WTC11 (cell line): ENCODE measurements around the gene TIAM2. TPM values are rescaled to one million over a fixed set of nuclear protein-coding genes. Genes with fewer than 3 reads are reported as not detected.
"Not testable (repeated sequence)": the region's sequence is repeated elsewhere in the genome, so short reads cannot be mapped to it uniquely, and the experiment has no call there.

Experiments used
- ATAC-seq: fragments of 200-7000 bp; cut with Tn5 transposase; 2 replicates; pipeline ENCODE4 v1.10.0; 2021; ENCODE audit warnings: mild to moderate bottlenecking, moderate library complexity
- CTCF ChIA-PET: fragments of 300-600 bp; sonication (Branson Sonifier 250); formaldehyde crosslinking; loops from one replicate; lab custom pipeline; 2021; ENCODE audit warnings: antibody characterized with exemption; lab: Charles Lee
- POLR2A ChIA-PET: fragments of 350-600 bp; sonication (Branson Sonifier 250); formaldehyde crosslinking; loops from one replicate; lab custom pipeline; 2021; ENCODE audit warnings: antibody characterized with exemption; lab: Charles Lee
- DNase-seq: peaks from one replicate; pipeline ENCODE4 v3.0.0; 2021; ENCODE audit warnings: low spot score
- H3K27ac Mint-ChIP-seq: 2 replicates; pipeline ENCODE4 v1.8.0; 2021; ENCODE audit warnings: mixed read lengths
- H3K27me3 Mint-ChIP-seq: 2 replicates; pipeline ENCODE4 v1.8.0; 2021; ENCODE audit warnings: low read depth, mild to moderate bottlenecking, moderate library complexity, mixed read lengths
- H3K36me3 Mint-ChIP-seq: 2 replicates; pipeline ENCODE4 v1.8.0; 2021; ENCODE audit warnings: mixed read lengths
- H3K4me1 Mint-ChIP-seq: 2 replicates; pipeline ENCODE4 v1.8.0; 2022; ENCODE audit warnings: mixed read lengths
- H3K4me3 Mint-ChIP-seq: 2 replicates; pipeline ENCODE4 v1.8.0; 2021; ENCODE audit warnings: mild to moderate bottlenecking, moderate library complexity, mixed read lengths
- H3K9me3 Mint-ChIP-seq: 2 replicates; pipeline ENCODE4 v1.8.0; 2021; ENCODE audit warnings: mixed read lengths
- FOXJ3 ChIP-seq: sonication (generic); formaldehyde crosslinking; IDR thresholded peaks from 2 replicates; pipeline ENCODE4 v1.9.0; 2021; ENCODE audit warnings: missing genetic modification reagents, mild to moderate bottlenecking, borderline replicate concordance
- FOXP1 ChIP-seq: sonication (generic); formaldehyde crosslinking; IDR thresholded peaks from 2 replicates; pipeline ENCODE4 v1.8.0; 2022; ENCODE audit warnings: missing genetic modification reagents, mild to moderate bottlenecking, moderate library complexity, borderline replicate concordance
- GABPB1 ChIP-seq: sonication (generic); formaldehyde crosslinking; IDR thresholded peaks from 2 replicates; pipeline ENCODE4 v1.8.1; 2023; ENCODE audit warnings: mild to moderate bottlenecking, missing genetic modification reagents
- GTF2I ChIP-seq: fragments of 250-450 bp; sonication (Bioruptor Pico); conservative IDR thresholded peaks from 2 replicates; pipeline ENCODE4 v1.4.0; 2021; ENCODE audit warnings: mild to moderate bottlenecking
- HMGA2 ChIP-seq: fragments of 250-450 bp; sonication (Bioruptor Pico); IDR thresholded peaks from 2 replicates; pipeline ENCODE4 v1.4.0; 2021; ENCODE audit warnings: mild to moderate bottlenecking, moderate library complexity
- KAT7 ChIP-seq: sonication (generic); formaldehyde crosslinking; IDR thresholded peaks from 2 replicates; pipeline ENCODE4 v1.8.1; 2023; ENCODE audit warnings: missing genetic modification reagents, mild to moderate bottlenecking, borderline replicate concordance
- MXD4 ChIP-seq: fragments of 250-450 bp; sonication (Bioruptor Pico); IDR thresholded peaks from 2 replicates; pipeline ENCODE4 v1.8.0; 2021; ENCODE audit warnings: mild to moderate bottlenecking, moderate library complexity, borderline replicate concordance
- NFATC4 ChIP-seq: fragments of 250-450 bp; sonication (Bioruptor Pico); IDR thresholded peaks from 2 replicates; pipeline ENCODE4 v1.9.0; 2021; ENCODE audit warnings: mild to moderate bottlenecking
- NR1H2 ChIP-seq: sonication (generic); formaldehyde crosslinking; IDR thresholded peaks from 2 replicates; pipeline ENCODE4 v1.9.0; 2021; ENCODE audit warnings: mild to moderate bottlenecking, moderate library complexity, missing genetic modification reagents
- SP1 ChIP-seq: sonication (generic); formaldehyde crosslinking; conservative IDR thresholded peaks from 2 replicates; pipeline ENCODE4 v1.8.1; 2022; ENCODE audit warnings: missing genetic modification reagents
- TCF7 ChIP-seq: sonication (generic); formaldehyde crosslinking; IDR thresholded peaks from 2 replicates; pipeline ENCODE4 v1.8.0; 2022; ENCODE audit warnings: mild to moderate bottlenecking, low read depth, missing genetic modification reagents, moderate library complexity
- TEAD1 ChIP-seq: sonication (generic); formaldehyde crosslinking; IDR thresholded peaks from 2 replicates; pipeline ENCODE4 v1.8.0; 2022; ENCODE audit warnings: mild to moderate bottlenecking, missing genetic modification reagents
- TP53 ChIP-seq: sonication (generic); formaldehyde crosslinking; IDR thresholded peaks from 2 replicates; pipeline ENCODE4 v1.8.1; 2023; ENCODE audit warnings: mild to moderate bottlenecking, missing genetic modification reagents
- ZNF121 ChIP-seq: sonication (generic); formaldehyde crosslinking; IDR thresholded peaks from 2 replicates; pipeline ENCODE4 v1.8.0; 2023; ENCODE audit warnings: missing genetic modification reagents
- ZNF232 ChIP-seq: sonication (generic); formaldehyde crosslinking; IDR thresholded peaks from 2 replicates; pipeline ENCODE4 v1.8.0; 2022; ENCODE audit warnings: mild to moderate bottlenecking, missing genetic modification reagents
- total RNA-seq: library from RNA; stranded (reverse); gene quantifications from 3 replicates; pipeline ENCODE4 v1.2.3, GENCODE V29; 2021
- TF ChIP-seq, protein P1 (sequence below): fragments of 250-450 bp; sonication (Bioruptor Pico); IDR thresholded peaks from 2 replicates; pipeline ENCODE4 v1.9.0; 2021; ENCODE audit warnings: mild to moderate bottlenecking, borderline replicate concordance
- TF ChIP-seq, protein P2 (sequence below): fragments of 250-450 bp; sonication (Bioruptor Pico); IDR thresholded peaks from 2 replicates; pipeline ENCODE4 v1.9.0; 2021; ENCODE audit warnings: mild to moderate bottlenecking
- TF ChIP-seq, protein P3 (sequence below): sonication (generic); formaldehyde crosslinking; IDR thresholded peaks from 2 replicates; pipeline ENCODE4 v1.8.1; 2023; ENCODE audit warnings: mild to moderate bottlenecking, missing genetic modification reagents
- TF ChIP-seq, protein P4 (sequence below): sonication (generic); formaldehyde crosslinking; IDR thresholded peaks from 2 replicates; pipeline ENCODE4 v1.8.1; 2023; ENCODE audit warnings: mild to moderate bottlenecking, missing genetic modification reagents
- TF ChIP-seq, protein P5 (sequence below): sonication (generic); formaldehyde crosslinking; IDR thresholded peaks from 2 replicates; pipeline ENCODE4 v1.8.0; 2022; ENCODE audit warnings: mild to moderate bottlenecking, missing genetic modification reagents
- TF ChIP-seq, protein P6 (sequence below): sonication (generic); formaldehyde crosslinking; IDR thresholded peaks from 2 replicates; pipeline ENCODE4 v1.8.1; 2022; ENCODE audit warnings: low read depth, missing genetic modification reagents, borderline replicate concordance

The TIAM2 gene
- total RNA-seq, 1 experiment from 2014 or later: 15.1 TPM

DNA sequence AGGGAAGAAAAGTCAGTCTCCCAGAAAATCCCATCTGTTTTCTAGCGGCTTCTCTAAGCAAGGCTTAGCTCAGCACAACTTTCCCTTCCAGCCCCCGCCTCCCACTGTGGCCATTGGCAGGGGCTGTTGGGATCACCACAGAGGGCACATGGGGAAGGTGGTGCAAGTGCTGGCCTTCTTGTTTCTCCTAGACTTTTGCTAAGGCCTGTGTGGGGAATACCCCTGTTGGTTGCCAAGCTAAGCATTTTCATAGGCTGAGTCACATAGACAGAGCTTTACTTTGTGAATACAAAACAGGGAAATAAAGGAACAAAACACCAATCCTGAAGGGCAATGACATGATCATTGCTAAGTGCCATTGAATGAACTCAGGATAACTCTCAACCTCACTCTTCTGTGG, 32.4 kb upstream of the TIAM2 start (continued):
- TF ChIP-seq, protein P1, sequence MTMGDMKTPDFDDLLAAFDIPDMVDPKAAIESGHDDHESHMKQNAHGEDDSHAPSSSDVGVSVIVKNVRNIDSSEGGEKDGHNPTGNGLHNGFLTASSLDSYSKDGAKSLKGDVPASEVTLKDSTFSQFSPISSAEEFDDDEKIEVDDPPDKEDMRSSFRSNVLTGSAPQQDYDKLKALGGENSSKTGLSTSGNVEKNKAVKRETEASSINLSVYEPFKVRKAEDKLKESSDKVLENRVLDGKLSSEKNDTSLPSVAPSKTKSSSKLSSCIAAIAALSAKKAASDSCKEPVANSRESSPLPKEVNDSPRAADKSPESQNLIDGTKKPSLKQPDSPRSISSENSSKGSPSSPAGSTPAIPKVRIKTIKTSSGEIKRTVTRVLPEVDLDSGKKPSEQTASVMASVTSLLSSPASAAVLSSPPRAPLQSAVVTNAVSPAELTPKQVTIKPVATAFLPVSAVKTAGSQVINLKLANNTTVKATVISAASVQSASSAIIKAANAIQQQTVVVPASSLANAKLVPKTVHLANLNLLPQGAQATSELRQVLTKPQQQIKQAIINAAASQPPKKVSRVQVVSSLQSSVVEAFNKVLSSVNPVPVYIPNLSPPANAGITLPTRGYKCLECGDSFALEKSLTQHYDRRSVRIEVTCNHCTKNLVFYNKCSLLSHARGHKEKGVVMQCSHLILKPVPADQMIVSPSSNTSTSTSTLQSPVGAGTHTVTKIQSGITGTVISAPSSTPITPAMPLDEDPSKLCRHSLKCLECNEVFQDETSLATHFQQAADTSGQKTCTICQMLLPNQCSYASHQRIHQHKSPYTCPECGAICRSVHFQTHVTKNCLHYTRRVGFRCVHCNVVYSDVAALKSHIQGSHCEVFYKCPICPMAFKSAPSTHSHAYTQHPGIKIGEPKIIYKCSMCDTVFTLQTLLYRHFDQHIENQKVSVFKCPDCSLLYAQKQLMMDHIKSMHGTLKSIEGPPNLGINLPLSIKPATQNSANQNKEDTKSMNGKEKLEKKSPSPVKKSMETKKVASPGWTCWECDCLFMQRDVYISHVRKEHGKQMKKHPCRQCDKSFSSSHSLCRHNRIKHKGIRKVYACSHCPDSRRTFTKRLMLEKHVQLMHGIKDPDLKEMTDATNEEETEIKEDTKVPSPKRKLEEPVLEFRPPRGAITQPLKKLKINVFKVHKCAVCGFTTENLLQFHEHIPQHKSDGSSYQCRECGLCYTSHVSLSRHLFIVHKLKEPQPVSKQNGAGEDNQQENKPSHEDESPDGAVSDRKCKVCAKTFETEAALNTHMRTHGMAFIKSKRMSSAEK (CRISPR knock-in tag): no peak
- TF ChIP-seq, protein P2, sequence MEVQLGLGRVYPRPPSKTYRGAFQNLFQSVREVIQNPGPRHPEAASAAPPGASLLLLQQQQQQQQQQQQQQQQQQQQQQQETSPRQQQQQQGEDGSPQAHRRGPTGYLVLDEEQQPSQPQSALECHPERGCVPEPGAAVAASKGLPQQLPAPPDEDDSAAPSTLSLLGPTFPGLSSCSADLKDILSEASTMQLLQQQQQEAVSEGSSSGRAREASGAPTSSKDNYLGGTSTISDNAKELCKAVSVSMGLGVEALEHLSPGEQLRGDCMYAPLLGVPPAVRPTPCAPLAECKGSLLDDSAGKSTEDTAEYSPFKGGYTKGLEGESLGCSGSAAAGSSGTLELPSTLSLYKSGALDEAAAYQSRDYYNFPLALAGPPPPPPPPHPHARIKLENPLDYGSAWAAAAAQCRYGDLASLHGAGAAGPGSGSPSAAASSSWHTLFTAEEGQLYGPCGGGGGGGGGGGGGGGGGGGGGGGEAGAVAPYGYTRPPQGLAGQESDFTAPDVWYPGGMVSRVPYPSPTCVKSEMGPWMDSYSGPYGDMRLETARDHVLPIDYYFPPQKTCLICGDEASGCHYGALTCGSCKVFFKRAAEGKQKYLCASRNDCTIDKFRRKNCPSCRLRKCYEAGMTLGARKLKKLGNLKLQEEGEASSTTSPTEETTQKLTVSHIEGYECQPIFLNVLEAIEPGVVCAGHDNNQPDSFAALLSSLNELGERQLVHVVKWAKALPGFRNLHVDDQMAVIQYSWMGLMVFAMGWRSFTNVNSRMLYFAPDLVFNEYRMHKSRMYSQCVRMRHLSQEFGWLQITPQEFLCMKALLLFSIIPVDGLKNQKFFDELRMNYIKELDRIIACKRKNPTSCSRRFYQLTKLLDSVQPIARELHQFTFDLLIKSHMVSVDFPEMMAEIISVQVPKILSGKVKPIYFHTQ: no peak
- TF ChIP-seq GABPB1 (CRISPR knock-in tag): no peak
- no peak for TF ChIP-seq MXD4 (CRISPR knock-in tag)
- TF ChIP-seq SP1 (CRISPR knock-in tag): no peak
- no peak for TF ChIP-seq HMGA2 (CRISPR knock-in tag)
- no peak for TF ChIP-seq NFATC4 (CRISPR knock-in tag)
- TF ChIP-seq, protein P3, sequence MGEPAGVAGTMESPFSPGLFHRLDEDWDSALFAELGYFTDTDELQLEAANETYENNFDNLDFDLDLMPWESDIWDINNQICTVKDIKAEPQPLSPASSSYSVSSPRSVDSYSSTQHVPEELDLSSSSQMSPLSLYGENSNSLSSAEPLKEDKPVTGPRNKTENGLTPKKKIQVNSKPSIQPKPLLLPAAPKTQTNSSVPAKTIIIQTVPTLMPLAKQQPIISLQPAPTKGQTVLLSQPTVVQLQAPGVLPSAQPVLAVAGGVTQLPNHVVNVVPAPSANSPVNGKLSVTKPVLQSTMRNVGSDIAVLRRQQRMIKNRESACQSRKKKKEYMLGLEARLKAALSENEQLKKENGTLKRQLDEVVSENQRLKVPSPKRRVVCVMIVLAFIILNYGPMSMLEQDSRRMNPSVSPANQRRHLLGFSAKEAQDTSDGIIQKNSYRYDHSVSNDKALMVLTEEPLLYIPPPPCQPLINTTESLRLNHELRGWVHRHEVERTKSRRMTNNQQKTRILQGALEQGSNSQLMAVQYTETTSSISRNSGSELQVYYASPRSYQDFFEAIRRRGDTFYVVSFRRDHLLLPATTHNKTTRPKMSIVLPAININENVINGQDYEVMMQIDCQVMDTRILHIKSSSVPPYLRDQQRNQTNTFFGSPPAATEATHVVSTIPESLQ (CRISPR knock-in tag): no peak
- no peak for TF ChIP-seq KAT7 (CRISPR knock-in tag)

DNA sequence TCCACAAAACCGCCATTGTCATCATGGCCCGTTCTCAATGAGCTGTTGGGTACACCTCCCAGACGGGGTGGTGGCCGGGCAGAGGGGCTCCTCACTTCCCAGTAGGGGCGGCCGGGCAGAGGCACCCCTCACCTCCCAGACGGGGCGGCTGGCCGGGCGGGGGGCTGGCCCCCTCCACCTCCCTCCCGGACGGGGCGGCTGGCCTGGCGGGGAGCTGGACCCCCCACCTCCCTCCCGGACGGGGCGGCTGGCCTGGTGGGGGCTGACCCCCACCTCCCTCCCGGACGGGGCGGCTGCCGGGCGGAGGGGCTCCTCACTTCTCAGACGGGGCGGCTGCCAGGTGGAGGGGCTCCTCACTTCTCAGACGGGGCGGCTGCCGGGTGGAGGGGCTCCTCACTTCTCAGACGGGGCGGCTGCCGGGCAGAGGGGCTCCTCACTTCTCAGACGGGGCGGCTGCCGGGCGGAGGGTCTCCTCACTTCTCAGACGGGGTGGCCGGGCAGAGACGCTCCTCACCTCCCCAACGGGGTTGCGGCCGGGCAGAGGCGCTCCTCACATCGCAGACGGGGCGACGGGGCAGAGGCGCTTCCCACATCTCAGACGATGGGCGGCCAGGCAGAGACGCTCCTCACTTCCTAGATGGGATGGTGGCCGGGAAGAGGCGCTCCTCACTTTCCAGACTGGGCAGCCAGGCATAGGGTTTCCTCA, 28.9 kb upstream of the TIAM2 start:
- CTCF ChIA-PET, H3K27ac Mint-ChIP-seq, H3K27me3 Mint-ChIP-seq, ATAC-seq, DNase-seq, H3K9me3 Mint-ChIP-seq, H3K4me3 Mint-ChIP-seq, H3K4me1 Mint-ChIP-seq, POLR2A ChIA-PET: not testable (repeated sequence)
- peaks cover 13% of the 10 kb centered on the region for H3K36me3 Mint-ChIP-seq

DNA sequence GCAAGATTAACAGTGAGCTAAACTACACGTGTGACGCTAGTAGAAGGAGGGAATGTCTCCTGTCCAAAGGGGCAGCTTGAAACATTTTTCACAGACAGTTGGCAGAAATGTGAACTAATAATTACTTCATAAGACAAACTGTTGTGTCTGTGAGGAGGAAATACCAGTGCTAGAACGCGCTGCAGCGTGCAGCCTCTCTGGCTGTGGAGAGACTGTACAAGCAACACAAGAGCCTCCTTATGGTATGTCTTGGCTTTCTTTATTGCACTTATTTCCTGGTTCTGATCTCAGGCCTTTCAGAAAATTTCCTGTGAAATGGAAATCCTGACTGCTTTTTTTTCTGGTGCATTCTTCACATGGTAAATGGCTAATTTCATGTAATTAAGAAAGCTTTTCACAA, 25.3 kb upstream of the TIAM2 start:
- H3K36me3 Mint-ChIP-seq: peaks cover 13% of the 10 kb centered on the region
- H3K4me1 Mint-ChIP-seq: no peaks in the 10 kb centered on the region
- CTCF ChIA-PET: no interaction called here
- DNase-seq: no peak
- ATAC-seq: no peak
- no peaks in the 10 kb centered on the region for H3K27me3 Mint-ChIP-seq
- H3K9me3 Mint-ChIP-seq: peaks cover 5% of the 10 kb centered on the region; the same call in 1 of the 2 replicates
- POLR2A ChIA-PET: no interaction called here
- no peak overlapping the region for H3K4me3 Mint-ChIP-seq
- H3K27ac Mint-ChIP-seq: no peak overlapping the region
- TF ChIP-seq TCF7 (CRISPR knock-in tag) (no peak), TP53 (CRISPR knock-in tag) (no peak), NR1H2 (CRISPR knock-in tag) (no peak), TEAD1 (CRISPR knock-in tag) (no peak), GTF2I (no peak), ZNF232 (no peak), FOXP1 (no peak), ZNF121 (no peak), HMGA2 (CRISPR knock-in tag) (no peak), FOXJ3 (CRISPR knock-in tag) (no peak)
- TF ChIP-seq, protein P4, sequence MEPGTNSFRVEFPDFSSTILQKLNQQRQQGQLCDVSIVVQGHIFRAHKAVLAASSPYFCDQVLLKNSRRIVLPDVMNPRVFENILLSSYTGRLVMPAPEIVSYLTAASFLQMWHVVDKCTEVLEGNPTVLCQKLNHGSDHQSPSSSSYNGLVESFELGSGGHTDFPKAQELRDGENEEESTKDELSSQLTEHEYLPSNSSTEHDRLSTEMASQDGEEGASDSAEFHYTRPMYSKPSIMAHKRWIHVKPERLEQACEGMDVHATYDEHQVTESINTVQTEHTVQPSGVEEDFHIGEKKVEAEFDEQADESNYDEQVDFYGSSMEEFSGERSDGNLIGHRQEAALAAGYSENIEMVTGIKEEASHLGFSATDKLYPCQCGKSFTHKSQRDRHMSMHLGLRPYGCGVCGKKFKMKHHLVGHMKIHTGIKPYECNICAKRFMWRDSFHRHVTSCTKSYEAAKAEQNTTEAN: no peak
- TF ChIP-seq, protein P5, sequence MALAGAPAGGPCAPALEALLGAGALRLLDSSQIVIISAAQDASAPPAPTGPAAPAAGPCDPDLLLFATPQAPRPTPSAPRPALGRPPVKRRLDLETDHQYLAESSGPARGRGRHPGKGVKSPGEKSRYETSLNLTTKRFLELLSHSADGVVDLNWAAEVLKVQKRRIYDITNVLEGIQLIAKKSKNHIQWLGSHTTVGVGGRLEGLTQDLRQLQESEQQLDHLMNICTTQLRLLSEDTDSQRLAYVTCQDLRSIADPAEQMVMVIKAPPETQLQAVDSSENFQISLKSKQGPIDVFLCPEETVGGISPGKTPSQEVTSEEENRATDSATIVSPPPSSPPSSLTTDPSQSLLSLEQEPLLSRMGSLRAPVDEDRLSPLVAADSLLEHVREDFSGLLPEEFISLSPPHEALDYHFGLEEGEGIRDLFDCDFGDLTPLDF (CRISPR knock-in tag): no peak
- TF ChIP-seq, protein P6, sequence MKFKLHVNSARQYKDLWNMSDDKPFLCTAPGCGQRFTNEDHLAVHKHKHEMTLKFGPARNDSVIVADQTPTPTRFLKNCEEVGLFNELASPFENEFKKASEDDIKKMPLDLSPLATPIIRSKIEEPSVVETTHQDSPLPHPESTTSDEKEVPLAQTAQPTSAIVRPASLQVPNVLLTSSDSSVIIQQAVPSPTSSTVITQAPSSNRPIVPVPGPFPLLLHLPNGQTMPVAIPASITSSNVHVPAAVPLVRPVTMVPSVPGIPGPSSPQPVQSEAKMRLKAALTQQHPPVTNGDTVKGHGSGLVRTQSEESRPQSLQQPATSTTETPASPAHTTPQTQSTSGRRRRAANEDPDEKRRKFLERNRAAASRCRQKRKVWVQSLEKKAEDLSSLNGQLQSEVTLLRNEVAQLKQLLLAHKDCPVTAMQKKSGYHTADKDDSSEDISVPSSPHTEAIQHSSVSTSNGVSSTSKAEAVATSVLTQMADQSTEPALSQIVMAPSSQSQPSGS (CRISPR knock-in tag): no peak
